ENCODE results near the gene ALDOA. TPM values are rescaled to one million over a fixed set of nuclear protein-coding genes. Genes with fewer than 3 reads are reported as not detected.

ALDOA gene
- total and polyA plus RNA-seq, 4 donors: 265 to 1,371 (median 962) TPM

DNA sequence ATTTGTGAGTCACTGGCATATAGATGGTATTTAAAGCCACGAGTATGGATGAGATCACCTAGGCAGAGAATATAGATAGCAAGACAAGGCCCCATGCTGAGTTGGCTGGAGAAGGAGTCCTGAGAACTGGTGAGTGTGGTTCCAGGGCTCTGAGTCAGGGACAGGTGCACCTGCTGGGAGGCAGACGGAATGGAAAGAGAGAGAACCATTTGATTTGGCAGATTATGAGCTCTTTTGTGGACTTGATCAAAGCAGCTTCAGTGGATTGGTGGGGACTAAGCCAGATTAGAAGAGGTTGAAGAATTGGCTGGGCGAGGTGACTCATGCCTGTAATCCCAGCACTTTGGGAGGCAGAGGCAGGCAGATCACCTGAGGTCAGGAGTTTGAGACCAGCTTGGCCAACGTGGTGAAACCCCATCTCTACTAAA lies 46.8 kb upstream of the ALDOA start:
- Histone ChIP-seq H3K9me3 (ENCODE audit: control insufficient read depth in 4 of 4, insufficient read depth in 3 of 4, low read length in 3 of 4) (no peaks in the 10 kb centered on the region), H3K4me1 (ENCODE audit: control insufficient read depth in 5 of 5, insufficient read depth in 5 of 5, low read length in 5 of 5) (peaks cover 0 to 8% (median 0%) of the 10 kb centered on the region in 5 donors), H3K9ac (ENCODE audit: insufficient read depth in 1 of 2, low read length in 2 of 2) (no peak overlapping the region), H3K27me3 (ENCODE audit: control insufficient read depth in 3 of 3, insufficient read depth in 3 of 3, low read length in 2 of 3) (peaks cover 0 to 6% (median 2%) of the 10 kb centered on the region in 3 donors), H3K27ac (ENCODE audit: low read depth in 1 of 2, low read length in 1 of 2) (no peak overlapping the region), H3K36me3 (ENCODE audit: control insufficient read depth in 4 of 4, insufficient read depth in 4 of 4, low read length in 4 of 4) (no peaks in the 10 kb centered on the region), H3K4me3 (no peak overlapping the region)
- no peak for ATAC-seq (ENCODE audit: insufficient read depth, low FRiP score)
- TF ChIP-seq, protein P1, sequence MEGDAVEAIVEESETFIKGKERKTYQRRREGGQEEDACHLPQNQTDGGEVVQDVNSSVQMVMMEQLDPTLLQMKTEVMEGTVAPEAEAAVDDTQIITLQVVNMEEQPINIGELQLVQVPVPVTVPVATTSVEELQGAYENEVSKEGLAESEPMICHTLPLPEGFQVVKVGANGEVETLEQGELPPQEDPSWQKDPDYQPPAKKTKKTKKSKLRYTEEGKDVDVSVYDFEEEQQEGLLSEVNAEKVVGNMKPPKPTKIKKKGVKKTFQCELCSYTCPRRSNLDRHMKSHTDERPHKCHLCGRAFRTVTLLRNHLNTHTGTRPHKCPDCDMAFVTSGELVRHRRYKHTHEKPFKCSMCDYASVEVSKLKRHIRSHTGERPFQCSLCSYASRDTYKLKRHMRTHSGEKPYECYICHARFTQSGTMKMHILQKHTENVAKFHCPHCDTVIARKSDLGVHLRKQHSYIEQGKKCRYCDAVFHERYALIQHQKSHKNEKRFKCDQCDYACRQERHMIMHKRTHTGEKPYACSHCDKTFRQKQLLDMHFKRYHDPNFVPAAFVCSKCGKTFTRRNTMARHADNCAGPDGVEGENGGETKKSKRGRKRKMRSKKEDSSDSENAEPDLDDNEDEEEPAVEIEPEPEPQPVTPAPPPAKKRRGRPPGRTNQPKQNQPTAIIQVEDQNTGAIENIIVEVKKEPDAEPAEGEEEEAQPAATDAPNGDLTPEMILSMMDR (IDR thresholded peaks at IDR 0.05; ENCODE audit: control extremely low read depth, extremely low read depth): no peak
- 76 to 81% methylated on average over 4 of the region's 4 CpGs for WGBS, 2 donors
- DNase-seq: no peak

DNA sequence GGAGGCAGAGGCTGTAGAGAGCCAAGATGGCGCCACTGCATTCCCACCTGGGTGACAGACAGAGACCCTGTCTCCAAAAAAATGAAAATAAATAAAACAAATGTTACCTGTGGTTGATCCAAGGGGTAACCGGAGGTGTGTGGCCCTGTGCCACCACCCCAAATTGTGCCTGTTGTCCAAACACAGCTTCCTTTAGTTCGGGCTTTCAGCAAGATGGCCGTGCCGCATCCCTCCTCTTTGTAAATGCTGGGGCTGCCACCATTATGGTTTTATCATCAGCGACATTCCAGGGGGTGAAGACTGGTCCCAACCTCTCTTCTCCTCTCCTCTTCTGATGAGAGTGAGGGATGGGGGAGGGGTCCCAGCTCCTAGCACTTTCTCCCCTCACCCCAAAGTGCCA lies 42.7 kb upstream of the ALDOA start, which contains the start of gene C16orf92:
Gene C16orf92 (plus strand): TSS at position 312 of the 400 bp plus-strand sequence. CDS start 143 bp downstream, outside the sequence.
- Histone ChIP-seq H3K4me1 (ENCODE audit: control insufficient read depth in 5 of 5, insufficient read depth in 5 of 5, low read length in 5 of 5) (peaks cover 0 to 9% (median 0%) of the 10 kb centered on the region in 5 donors), H3K4me3 (no peak within 1 kb of the TSS), H3K27ac (ENCODE audit: low read depth in 1 of 2, low read length in 1 of 2) (no peak within 1 kb of the TSS), H3K9me3 (ENCODE audit: control insufficient read depth in 4 of 4, insufficient read depth in 3 of 4, low read length in 3 of 4) (no peaks in the 10 kb centered on the region), H3K27me3 (ENCODE audit: control insufficient read depth in 3 of 3, insufficient read depth in 3 of 3, low read length in 2 of 3) (peaks cover 0 to 16% (median 2%) of the 10 kb centered on the region in 3 donors), H3K9ac (ENCODE audit: insufficient read depth in 1 of 2, low read length in 2 of 2) (no peak within 1 kb of the TSS), H3K36me3 (ENCODE audit: control insufficient read depth in 4 of 4, insufficient read depth in 4 of 4, low read length in 4 of 4) (no peaks in the 10 kb centered on the region)
- DNase-seq (no peak), ATAC-seq (ENCODE audit: insufficient read depth, low FRiP score) (no peak)
- TF ChIP-seq, protein P1 (IDR thresholded peaks at IDR 0.05; ENCODE audit: control extremely low read depth, extremely low read depth): no peak
- WGBS, 2 donors: 82 to 86% methylated on average over 6 of the region's 6 CpGs

DNA sequence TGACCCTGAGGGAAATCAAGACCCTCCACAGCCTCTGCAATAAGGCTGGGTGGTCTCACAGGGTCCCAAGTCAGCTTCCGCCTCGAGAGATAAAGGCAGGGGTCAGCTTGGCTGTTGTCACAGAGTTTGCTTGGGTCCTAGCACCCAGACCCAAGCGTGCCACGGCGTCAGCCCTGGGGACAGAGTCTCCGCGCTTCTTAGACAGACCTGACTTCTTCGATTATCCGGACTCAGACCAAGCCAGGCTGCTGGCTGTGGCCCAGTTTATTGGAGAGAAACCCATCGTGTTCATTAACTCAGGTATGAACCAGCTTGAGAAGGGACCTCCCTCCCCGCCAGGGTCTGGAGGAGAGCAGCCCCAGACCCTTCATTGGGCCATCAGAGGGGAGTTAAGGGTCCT lies 42.0 kb upstream of the ALDOA start:
- Histone ChIP-seq H3K4me1 (ENCODE audit: control insufficient read depth in 5 of 5, insufficient read depth in 5 of 5, low read length in 5 of 5) (peaks cover 0 to 16% (median 0%) of the 10 kb centered on the region in 5 donors), H3K9me3 (ENCODE audit: control insufficient read depth in 4 of 4, insufficient read depth in 3 of 4, low read length in 3 of 4) (no peaks in the 10 kb centered on the region), H3K4me3 (no peak overlapping the region), H3K27ac (ENCODE audit: low read depth in 1 of 2, low read length in 1 of 2) (no peak overlapping the region), H3K36me3 (ENCODE audit: control insufficient read depth in 4 of 4, insufficient read depth in 4 of 4, low read length in 4 of 4) (no peaks in the 10 kb centered on the region), H3K27me3 (ENCODE audit: control insufficient read depth in 3 of 3, insufficient read depth in 3 of 3, low read length in 2 of 3) (peaks cover 0 to 16% (median 2%) of the 10 kb centered on the region in 3 donors), H3K9ac (ENCODE audit: insufficient read depth in 1 of 2, low read length in 2 of 2) (no peak overlapping the region)
- TF ChIP-seq, protein P1 (IDR thresholded peaks at IDR 0.05; ENCODE audit: control extremely low read depth, extremely low read depth): no peak
- WGBS, 2 donors: 80 to 85% methylated on average over 11 of the region's 11 CpGs
- DNase-seq (no peak), ATAC-seq (ENCODE audit: insufficient read depth, low FRiP score) (no peak)

DNA sequence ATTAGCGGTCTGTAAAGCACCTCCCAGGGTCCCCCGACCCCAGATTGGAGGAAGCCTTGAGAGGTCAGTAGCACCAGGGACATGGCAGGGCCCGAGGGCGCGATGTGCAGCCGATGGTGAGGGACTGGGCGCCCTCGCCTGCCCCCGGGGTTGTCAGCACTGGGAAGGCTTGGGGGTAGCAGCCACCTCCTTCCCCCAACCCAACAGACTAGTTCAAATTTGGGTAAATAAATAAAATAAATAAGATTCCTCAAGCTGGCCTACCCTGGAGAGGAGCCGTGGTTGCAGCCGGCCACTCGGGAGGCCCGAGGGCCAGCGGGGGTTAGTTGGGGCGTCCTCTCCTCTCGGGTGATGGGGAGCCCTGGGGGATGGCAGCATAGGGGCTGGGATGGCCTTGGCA lies 41.1 kb upstream of the ALDOA start:
- no peak for ATAC-seq (ENCODE audit: insufficient read depth, low FRiP score)
- no peak overlapping the region for H3K27ac ChIP-seq (ENCODE audit: low read depth in 1 of 2, low read length in 1 of 2)
- TF ChIP-seq, protein P1 (IDR thresholded peaks at IDR 0.05; ENCODE audit: control extremely low read depth, extremely low read depth): no peak

More for the DNA sequence above, 41.1 kb upstream of the ALDOA start:
- H3K9ac ChIP-seq (ENCODE audit: insufficient read depth in 1 of 2, low read length in 2 of 2): no peak overlapping the region
- WGBS, 2 donors: 72 to 82% methylated on average over 16 of the region's 16 CpGs
- no peaks in the 10 kb centered on the region for H3K36me3 ChIP-seq (ENCODE audit: control insufficient read depth in 4 of 4, insufficient read depth in 4 of 4, low read length in 4 of 4)
- peaks cover 0 to 19% (median 0%) of the 10 kb centered on the region in 5 donors for H3K4me1 ChIP-seq (ENCODE audit: control insufficient read depth in 5 of 5, insufficient read depth in 5 of 5, low read length in 5 of 5)
- peaks cover 0 to 18% (median 2%) of the 10 kb centered on the region in 3 donors for H3K27me3 ChIP-seq (ENCODE audit: control insufficient read depth in 3 of 3, insufficient read depth in 3 of 3, low read length in 2 of 3)
- no peak overlapping the region for H3K4me3 ChIP-seq
- DNase-seq: no peak
- H3K9me3 ChIP-seq (ENCODE audit: control insufficient read depth in 4 of 4, insufficient read depth in 3 of 4, low read length in 3 of 4): no peaks in the 10 kb centered on the region
